GM23248 (cell line): Measurements from ENCODE around the gene RECQL. TPM values are rescaled to one million over a fixed set of nuclear protein-coding genes. Genes with fewer than 3 reads are reported as not detected.

Experiments
- DNase-seq: peaks from one replicate; pipeline ENCODE4 v3.0.0-alpha.2; 2015
- H2AFZ ChIP-seq: fragments of 200-600 bp; sonication (generic); 2 replicates; pipeline ENCODE4 v1.6.1; 2016; ENCODE audit warnings: antibody characterized with exemption
- H3F3A ChIP-seq: fragments of 200-600 bp; sonication (generic); 2 replicates; pipeline ENCODE4 v1.6.1; 2016; ENCODE audit warnings: mild to moderate bottlenecking, antibody characterized with exemption, mixed run types; ENCODE audit not compliant: insufficient read depth
- H3K27ac ChIP-seq: fragments of 200-600 bp; sonication (generic); 2 replicates; pipeline ENCODE4 v1.5.1; 2016; ENCODE audit warnings: mild to moderate bottlenecking
- H3K27me3 ChIP-seq: fragments of 200-600 bp; sonication (generic); replicated peaks from 2 replicates; pipeline ENCODE4 v1.6.1; 2016; ENCODE audit warnings: mild to moderate bottlenecking; ENCODE audit not compliant: insufficient read depth
- H3K36me3 ChIP-seq: fragments of 200-600 bp; sonication (generic); 2 replicates; pipeline ENCODE4 v1.6.1; 2016; ENCODE audit warnings: low read depth, mild to moderate bottlenecking
- H3K4me1 ChIP-seq: fragments of 200-600 bp; sonication (generic); 2 replicates; pipeline ENCODE4 v1.6.1; 2016; ENCODE audit warnings: mild to moderate bottlenecking; ENCODE audit not compliant: insufficient read depth
- H3K4me2 ChIP-seq: fragments of 200-600 bp; sonication (generic); one replicate; pipeline ENCODE4 v1.6.1; 2016; ENCODE audit warnings: mild to moderate bottlenecking; ENCODE audit not compliant: unreplicated experiment
- H3K4me3 ChIP-seq: fragments of 200-600 bp; sonication (generic); 2 replicates; pipeline ENCODE4 v1.5.1; 2016; ENCODE audit warnings: mild to moderate bottlenecking
- H3K79me2 ChIP-seq: fragments of 200-600 bp; sonication (generic); 2 replicates; pipeline ENCODE4 v1.6.1; 2016; ENCODE audit warnings: mild to moderate bottlenecking; ENCODE audit not compliant: insufficient read depth
- H3K9ac ChIP-seq: fragments of 200-600 bp; sonication (generic); 2 replicates; pipeline ENCODE4 v1.6.1; 2016; ENCODE audit warnings: mild to moderate bottlenecking
- H3K9me2 ChIP-seq: fragments of 200-600 bp; sonication (generic); 2 replicates; pipeline ENCODE4 v1.6.1; 2016; ENCODE audit warnings: mixed run types, mild to moderate bottlenecking, moderate library complexity; ENCODE audit not compliant: insufficient read depth
- H3K9me3 ChIP-seq: fragments of 200-600 bp; sonication (generic); one replicate; pipeline ENCODE4 v1.6.1; 2017; ENCODE audit warnings: low read depth
- H4K20me1 ChIP-seq: fragments of 200-600 bp; sonication (generic); 2 replicates; pipeline ENCODE4 v1.6.0; 2016; ENCODE audit not compliant: insufficient read depth
- EZH2 ChIP-seq: fragments of 200-600 bp; sonication (generic); IDR thresholded peaks from 2 replicates; pipeline ENCODE4 v1.6.1; 2018; ENCODE audit warnings: antibody characterized with exemption, mild to moderate bottlenecking; ENCODE audit not compliant: insufficient read depth, poor library complexity, severe bottlenecking
- EZH2phosphoT487 ChIP-seq: fragments of 200-600 bp; sonication (generic); IDR thresholded peaks from 2 replicates; pipeline ENCODE4 v1.6.1; 2018; ENCODE audit warnings: antibody characterized with exemption, moderate library complexity, mild to moderate bottlenecking, low read depth; ENCODE audit not compliant: insufficient read depth
- WGBS, 2 experiments: methylation state at CpG; one replicate each; pipeline ENCODE4 v1.1.6; 2015 to 2017; ENCODE audit warnings: low lambda C conversion rate in 2 of 2, low coverage in 1 of 2; ENCODE audit errors: missing lambda C conversion rate in 2 of 2; 5-methylcytosine and 5-hydroxymethylcytosine counted together
- in situ Hi-C: fragments of 300-500 bp; cut with MboI; formaldehyde crosslinking; loops from 2 replicates; pipeline ENCODE4 v1.15.0; 2020
- polyA plus RNA-seq: library from polyadenylated mRNA; unstranded; fragments of >200 nt; fragmentation: Nextera tagmentation; extraction: Ambion mirVana; gene quantifications from 2 replicates; pipeline ENCODE4 v1.2.1, GENCODE V29; 2016
- total RNA-seq: library from RNA; depleted of rRNA; stranded (reverse); fragments of >200 nt; shearing (Covaris generic); gene quantifications from 2 replicates; pipeline ENCODE4 v1.2.3, GENCODE V29; 2014

RECQL gene
- total and polyA plus RNA-seq, 2 experiments from 2014 or later: 80.3 to 102 TPM

- Histone ChIP-seq H3K9ac (no peak overlapping the region), H2AFZ (no peak overlapping the region), H3F3A (peaks cover 11% of the 10 kb centered on the region; the same call in 1 of the 2 replicates), H3K27ac (no peak overlapping the region), H3K4me2 (no peak overlapping the region), H3K4me1 (peaks cover 12% of the 10 kb centered on the region), H3K79me2 (peaks cover 93% of the 10 kb centered on the region), H3K9me3 (no peaks in the 10 kb centered on the region), H3K9me2 (no peaks in the 10 kb centered on the region), H3K4me3 (no peak overlapping the region), H3K27me3 (no peaks in the 10 kb centered on the region), H4K20me1 (peaks cover 21% of the 10 kb centered on the region; the same call in 1 of the 2 replicates), H3K36me3 (peaks cover 57% of the 10 kb centered on the region)
- in situ Hi-C loops: no loop called here
- WGBS, 2 experiments: 10 to 13% methylated on average over 2 of the region's 2 CpGs
- no peak for TF ChIP-seq EZH2phosphoT487
- TF ChIP-seq EZH2: no peak
- DNase-seq: no peak
These were observed 8.3 kb upstream of the RECQL start for GRCh38 chr12:21509768-21510167.

- Histone ChIP-seq H3K79me2 (peaks cover 99% of the 10 kb centered on the region), H4K20me1 (peaks cover 21% of the 10 kb centered on the region; the same call in 1 of the 2 replicates)
These were observed 6.4 kb upstream of the RECQL start for GRCh38 chr12:21507849-21508248.

GRCh38 chr12:21505888-21506287, 4.5 kb upstream of the RECQL start:
- Histone ChIP-seq H4K20me1 (peaks cover 21% of the 10 kb centered on the region; the same call in 1 of the 2 replicates), H3K9ac (no peak overlapping the region), H2AFZ (no peak overlapping the region), H3F3A (peaks cover 13% of the 10 kb centered on the region), H3K4me2 (peak overlapping the region; percentile 30), H3K9me3 (no peaks in the 10 kb centered on the region), H3K4me3 (no peak overlapping the region), H3K27ac (no peak overlapping the region), H3K79me2 (peaks cover 94% of the 10 kb centered on the region), H3K4me1 (peaks cover 32% of the 10 kb centered on the region), H3K9me2 (no peaks in the 10 kb centered on the region), H3K36me3 (peaks cover 24% of the 10 kb centered on the region), H3K27me3 (no peaks in the 10 kb centered on the region)
- TF ChIP-seq EZH2 (no peak), EZH2phosphoT487 (no peak)
- in situ Hi-C loops: no loop called here
- WGBS, 2 experiments: 27 to 39% methylated on average over 2 of the region's 2 CpGs
- DNase-seq: peak; percentile 16

More at GRCh38 chr12:21507849-21508248, 6.4 kb upstream of the RECQL start:
- Histone ChIP-seq H3K9ac (no peak overlapping the region), H3K4me1 (peaks cover 29% of the 10 kb centered on the region), H3K36me3 (peaks cover 39% of the 10 kb centered on the region), H3F3A (peaks cover 11% of the 10 kb centered on the region; the same call in 1 of the 2 replicates), H3K9me3 (no peaks in the 10 kb centered on the region), H2AFZ (no peak overlapping the region), H3K9me2 (no peaks in the 10 kb centered on the region), H3K27ac (no peak overlapping the region), H3K4me2 (no peak overlapping the region), H3K27me3 (no peaks in the 10 kb centered on the region), H3K4me3 (no peak overlapping the region)
- no peak for DNase-seq
- 70 to 75% methylated on average over 2 of the region's 2 CpGs for WGBS, 2 experiments
- no peak for TF ChIP-seq EZH2
- in situ Hi-C loops: no loop called here

GRCh38 chr12:21502872-21503271, 1.4 kb upstream of the RECQL start:
- in situ Hi-C loops: no loop called here
- DNase-seq: peak; percentile 23
- Histone ChIP-seq H2AFZ (no peak overlapping the region), H3K4me1 (peaks cover 47% of the 10 kb centered on the region), H3K9me2 (no peaks in the 10 kb centered on the region), H3K9ac (peak overlapping the region; percentile 100), H3F3A (peaks cover 21% of the 10 kb centered on the region), H3K4me3 (peak overlapping the region; percentile 98), H3K9me3 (no peaks in the 10 kb centered on the region), H3K27me3 (no peaks in the 10 kb centered on the region), H4K20me1 (0 out of 2 replicates have a peak, but pooled peaks cover 7% of the 10 kb centered on the region), H3K36me3 (peaks cover 11% of the 10 kb centered on the region; the same call in 1 of the 2 replicates), H3K4me2 (peak overlapping the region; percentile 99), H3K27ac (no peak overlapping the region), H3K79me2 (peaks cover 94% of the 10 kb centered on the region)
- 95 to 100% methylated on average over 1 of the region's 1 CpG for WGBS, 2 experiments
- TF ChIP-seq EZH2 (no peak), EZH2phosphoT487 (no peak)

- Histone ChIP-seq H3F3A (peaks cover 21% of the 10 kb centered on the region), H2AFZ (peak overlapping the region; percentile 79), H3K9me3 (no peaks in the 10 kb centered on the region), H3K4me1 (peaks cover 47% of the 10 kb centered on the region), H3K36me3 (peaks cover 18% of the 10 kb centered on the region; the same call in 1 of the 2 replicates), H3K9ac (peak overlapping the region; percentile 100), H3K27me3 (no peaks in the 10 kb centered on the region), H4K20me1 (0 out of 2 replicates have a peak, but pooled peaks cover 6% of the 10 kb centered on the region), H3K4me3 (peak overlapping the region; percentile 98), H3K4me2 (peak overlapping the region; percentile 99), H3K9me2 (no peaks in the 10 kb centered on the region), H3K27ac (peak overlapping the region; percentile 99), H3K79me2 (peaks cover 94% of the 10 kb centered on the region)
- DNase-seq: peak; percentile 79
- in situ Hi-C loops: no loop called here
- TF ChIP-seq EZH2phosphoT487 (no peak), EZH2 (no peak)
- WGBS, 2 experiments: 0 to 2% methylated on average over 14 of the region's 14 CpGs
These were observed 695 bp upstream of the RECQL start for GRCh38 chr12:21502164-21502496.
